ENCODE data around the gene PUS7L.
"Not testable (repeated sequence)": the region's sequence is repeated elsewhere in the genome, so short reads cannot be mapped to it uniquely, and the experiment has no call there.

The PUS7L gene

GRCh38 chr12:43749016-43749415, 9.6 kb downstream of the PUS7L start:
- DNase-seq = no peak

GRCh38 chr12:43744826-43745225, 13.8 kb downstream of the PUS7L start:
- no peak for DNase-seq

GRCh38 chr12:43742106-43742505, 16.5 kb downstream of the PUS7L start:
- DNase-seq = no peak

GRCh38 chr12:43740511-43741100, 18.0 kb downstream of the PUS7L start:
- DNase-seq = no peak

- DNase-seq = no peak
These were observed 20.9 kb downstream of the PUS7L start for GRCh38 chr12:43737646-43738045.

- no peak for DNase-seq
These were observed 21.6 kb downstream of the PUS7L start for GRCh38 chr12:43736927-43737440.

GRCh38 chr12:43733687-43734086, 24.9 kb downstream of the PUS7L start:
- no peak for DNase-seq

GRCh38 chr12:43730283-43730682, 28.3 kb downstream of the PUS7L start:
- no peak for DNase-seq

- DNase-seq = no peak
These were observed 29.9 kb downstream of the PUS7L start for GRCh38 chr12:43728698-43729097.

- DNase-seq = no peak
These were observed 30.5 kb downstream of the PUS7L start for GRCh38 chr12:43728117-43728516.

- DNase-seq = no peak
These were observed 35.5 kb downstream of the PUS7L start for GRCh38 chr12:43723134-43723533.

- no peak for DNase-seq
These were observed 36.0 kb downstream of the PUS7L start for GRCh38 chr12:43722621-43723020.

GRCh38 chr12:43711348-43711747, 47.2 kb downstream of the PUS7L start:
- no peak for DNase-seq

- DNase-seq = not testable (repeated sequence)
These were observed 54.8 kb downstream of the PUS7L start for GRCh38 chr12:43703772-43704171.

- not testable (repeated sequence) for DNase-seq
These were observed 57.4 kb downstream of the PUS7L start for GRCh38 chr12:43701194-43701593.

GRCh38 chr12:43696154-43696553, 62.4 kb downstream of the PUS7L start:
- DNase-seq = peak; percentile 3

GRCh38 chr12:43694879-43695278, 63.7 kb downstream of the PUS7L start:
- no peak for DNase-seq

- no peak for DNase-seq
These were observed 66.5 kb downstream of the PUS7L start for GRCh38 chr12:43692064-43692463.

- not testable (repeated sequence) for DNase-seq
These were observed 73.1 kb downstream of the PUS7L start for GRCh38 chr12:43685491-43685890.

- no peak for DNase-seq
These were observed 82.3 kb downstream of the PUS7L start for GRCh38 chr12:43676183-43676813.

GRCh38 chr12:43675048-43675904, 83.3 kb downstream of the PUS7L start:
- DNase-seq = no peak

- DNase-seq = no peak
These were observed 89.2 kb downstream of the PUS7L start for GRCh38 chr12:43669373-43669772.
